ENCODE data around the gene VWA5A.

- TF ChIP-seq EZH2 (IDR thresholded peaks at IDR 0.05; ENCODE audit: borderline replicate concordance, insufficient read depth, low read length, poor library complexity, severe bottlenecking), result no peak
- TF ChIP-seq CTCF (IDR thresholded peaks at IDR 0.05; ENCODE audit: poor library complexity, severe bottlenecking), result no peak
These were observed 749 bp downstream of the VWA5A start for GRCh38 chr11:124115782-124116616.

Data from neural cell (in vitro differentiated cells).